Breast epithelium (tissue), 4 donors: ENCODE measurements around the gene PRTN3. TPM values are rescaled to one million over a fixed set of nuclear protein-coding genes. Genes with fewer than 3 reads are reported as not detected.

Experiments
- DNase-seq, 2 donors: peaks; one replicate each; pipeline ENCODE4 v3.0.0-alpha.2; 2019; ENCODE audit warnings: low spot score in 2 of 2
- H3K27ac ChIP-seq, 2 donors: fragments of 200-600 bp; sonication (generic) in 1 of 2; one replicate each; pipeline ENCODE4 v1.5.1; 2016 to 2019; ENCODE audit warnings: mild to moderate bottlenecking in 1 of 2
- H3K27me3 ChIP-seq, 2 donors: fragments of 200-600 bp; sonication (generic) in 1 of 2; one replicate each; pipeline versions ENCODE4 v1.5.1 to v1.6.0; 2017 to 2019; ENCODE audit warnings: control low read depth in 1 of 2, mild to moderate bottlenecking in 1 of 2
- H3K36me3 ChIP-seq: fragments of 200-600 bp; one replicate; pipeline ENCODE4 v1.5.1; 2019
- H3K4me1 ChIP-seq, 2 donors: fragments of 200-600 bp; sonication (generic); one replicate each; pipeline ENCODE4 v1.5.1; 2016 to 2019; ENCODE audit warnings: control low read depth in 1 of 2
- H3K4me3 ChIP-seq, 3 donors: fragments of 200-600 bp; sonication (generic); 1 replicate in 2 of 3; 2 replicates in 1 of 3; pipeline ENCODE4 v1.5.1; 2016 to 2019; ENCODE audit warnings: mild to moderate bottlenecking in 3 of 3, moderate library complexity in 2 of 3
- H3K9me3 ChIP-seq, 2 donors: fragments of 200-600 bp; sonication (generic) in 1 of 2; one replicate each; pipeline ENCODE4 v1.5.1; 2016 to 2019; ENCODE audit warnings: control low read depth in 1 of 2
- CTCF ChIP-seq, 3 donors: fragments of 450-650 bp; IDR thresholded peaks; one replicate each; pipeline ENCODE4 v1.5.1; 2016 to 2017; ENCODE audit warnings: antibody characterized with exemption in 3 of 3, mild to moderate bottlenecking in 3 of 3, moderate library complexity in 3 of 3
- POLR2A ChIP-seq: fragments of 450-650 bp; IDR thresholded peaks from one replicate; pipeline ENCODE4 v1.6.1; 2016; ENCODE audit warnings: antibody characterized with exemption, mild to moderate bottlenecking, moderate library complexity
- POLR2AphosphoS5 ChIP-seq, 3 donors: sonication (generic); formaldehyde crosslinking; IDR thresholded peaks; one replicate each; pipeline ENCODE4 v1.6.1; 2017; ENCODE audit warnings: antibody characterized with exemption in 3 of 3
- intact Hi-C: fragments of 100-400 bp; cut with DNase I; formaldehyde crosslinking; loops from one replicate; pipeline ENCODE4 v1.15.1; 2023; ENCODE audit warnings: low total_unique reads
- total RNA-seq, 3 donors: library from RNA; depleted of rRNA; stranded (reverse); fragments of >200 nt; gene quantifications; one replicate each; pipeline ENCODE4 v1.1.0, GENCODE V29; 2016

Gene PRTN3
- total RNA-seq, 3 donors from 2014 or later = 0.44 to 1.1 TPM; not detected in 1

- H3K4me3 ChIP-seq = no peak overlapping the region
- no peaks in the 10 kb centered on the region for H3K9me3 ChIP-seq
- H3K27ac ChIP-seq = no peak overlapping the region
- intact Hi-C loops = no loop called here
- H3K4me1 ChIP-seq = no peaks in the 10 kb centered on the region
- H3K27me3 ChIP-seq = no peaks in the 10 kb centered on the region
- no peak for TF ChIP-seq POLR2AphosphoS5 (IDR thresholded peaks at IDR 0.05)
- TF ChIP-seq POLR2A = no peak
- TF ChIP-seq CTCF (IDR thresholded peaks at IDR 0.05) = no peak
- no peak for DNase-seq
- no peaks in the 10 kb centered on the region for H3K36me3 ChIP-seq
Observed at GRCh38 chr19:879711-880438, 39.1 kb downstream of the PRTN3 start.

DNA sequence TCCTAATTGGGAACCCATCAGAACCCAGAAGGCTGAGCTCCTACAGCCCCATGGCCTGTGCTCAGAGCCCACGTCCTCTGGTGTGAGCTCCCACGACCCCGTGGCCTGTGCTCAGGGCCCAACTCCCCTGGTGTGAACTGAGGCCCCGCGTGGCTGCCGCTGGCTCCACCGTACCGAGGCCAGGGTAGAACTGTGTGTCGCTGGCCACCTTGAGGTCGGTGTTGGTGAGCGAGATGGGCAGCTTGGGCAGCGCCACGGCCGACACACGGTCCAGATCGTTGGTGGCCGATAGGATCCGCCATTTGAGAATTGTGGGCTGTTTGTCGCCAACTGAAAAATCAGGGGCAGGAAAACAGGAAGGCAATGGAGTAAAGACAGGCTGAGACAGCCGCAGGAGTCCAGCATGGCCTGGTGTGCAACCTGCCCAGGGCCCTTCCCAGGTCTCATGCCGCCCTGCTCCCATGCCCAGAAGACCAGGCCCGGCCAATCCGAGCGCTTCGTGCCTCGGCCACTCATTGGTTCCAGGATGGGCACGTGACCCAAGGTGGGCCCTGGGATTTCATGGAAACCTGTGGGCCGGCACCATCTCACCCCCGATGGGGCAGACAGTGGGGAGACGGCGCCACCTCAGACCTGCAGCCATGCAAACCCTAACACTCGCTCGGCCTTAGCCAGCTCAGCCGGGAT, 40.7 kb downstream of the PRTN3 start:
- TF ChIP-seq POLR2AphosphoS5 (IDR thresholded peaks at IDR 0.05) = no peak
- TF ChIP-seq POLR2A = no peak
- TF ChIP-seq CTCF (IDR thresholded peaks at IDR 0.05) = no peak
- intact Hi-C loops = no loop called here
- H3K4me3 ChIP-seq = no peak overlapping the region
- DNase-seq = no peak
- no peak overlapping the region for H3K27ac ChIP-seq
- H3K4me1 ChIP-seq = no peaks in the 10 kb centered on the region
- H3K27me3 ChIP-seq = no peaks in the 10 kb centered on the region
- no peaks in the 10 kb centered on the region for H3K36me3 ChIP-seq
- no peaks in the 10 kb centered on the region for H3K9me3 ChIP-seq

GRCh38 chr19:882871-883497, 42.2 kb downstream of the PRTN3 start:
- H3K4me3 ChIP-seq = no peak overlapping the region
- no peaks in the 10 kb centered on the region for H3K27me3 ChIP-seq
- intact Hi-C loops = no loop called here
- TF ChIP-seq POLR2AphosphoS5 (IDR thresholded peaks at IDR 0.05) (no peak), POLR2A (no peak), CTCF (IDR thresholded peaks at IDR 0.05) (no peak)
- H3K9me3 ChIP-seq = no peaks in the 10 kb centered on the region
- H3K36me3 ChIP-seq = no peaks in the 10 kb centered on the region
- H3K4me1 ChIP-seq = no peaks in the 10 kb centered on the region
- H3K27ac ChIP-seq = no peak overlapping the region
- DNase-seq = no peak

DNA sequence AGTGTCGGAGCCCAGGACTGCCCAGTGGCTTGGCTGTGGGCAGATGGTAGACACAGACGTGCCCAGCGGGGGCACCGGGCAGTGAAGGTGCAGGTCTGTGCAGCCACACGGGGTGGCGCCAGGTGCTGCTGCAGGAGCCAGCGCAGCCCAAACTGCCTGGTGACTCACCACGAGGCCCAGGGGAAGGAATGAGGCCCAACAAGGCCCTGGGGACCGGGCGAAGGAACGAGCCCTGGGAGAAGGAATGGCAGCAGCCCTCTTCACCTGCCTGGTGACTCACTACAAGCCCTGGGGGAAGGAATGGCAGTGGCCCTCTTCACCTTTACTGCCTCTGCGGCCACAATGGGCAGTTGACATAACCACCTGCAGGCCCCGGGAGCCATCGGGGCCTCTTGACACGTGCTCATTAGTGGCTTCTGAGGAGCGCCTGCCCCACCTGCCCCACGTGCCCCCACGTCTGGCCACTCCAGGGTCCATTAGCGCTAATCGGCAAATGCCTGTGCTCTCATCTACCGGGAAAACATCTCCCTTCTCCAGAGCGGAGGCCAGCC, 42.9 kb downstream of the PRTN3 start:
- Histone ChIP-seq H3K4me1 (no peaks in the 10 kb centered on the region), H3K36me3 (no peaks in the 10 kb centered on the region), H3K4me3 (no peak overlapping the region), H3K27me3 (no peaks in the 10 kb centered on the region), H3K27ac (no peak overlapping the region), H3K9me3 (no peaks in the 10 kb centered on the region)
- no peak for DNase-seq
- TF ChIP-seq CTCF (IDR thresholded peaks at IDR 0.05) (no peak), POLR2A (no peak), POLR2AphosphoS5 (IDR thresholded peaks at IDR 0.05) (no peak)
- intact Hi-C loops = no loop called here
